GM19395 (cell line): Measurements from ENCODE around the gene SLC39A7.

ENCODE experiments used
- ATAC-seq: cut with Tn5 transposase; IDR thresholded peaks from one replicate; pipeline ENCODE4 v1.9.1; 2021; ENCODE audit warnings: mild to moderate bottlenecking, moderate library complexity; ENCODE audit not compliant: unreplicated experiment

SLC39A7 gene

DNA sequence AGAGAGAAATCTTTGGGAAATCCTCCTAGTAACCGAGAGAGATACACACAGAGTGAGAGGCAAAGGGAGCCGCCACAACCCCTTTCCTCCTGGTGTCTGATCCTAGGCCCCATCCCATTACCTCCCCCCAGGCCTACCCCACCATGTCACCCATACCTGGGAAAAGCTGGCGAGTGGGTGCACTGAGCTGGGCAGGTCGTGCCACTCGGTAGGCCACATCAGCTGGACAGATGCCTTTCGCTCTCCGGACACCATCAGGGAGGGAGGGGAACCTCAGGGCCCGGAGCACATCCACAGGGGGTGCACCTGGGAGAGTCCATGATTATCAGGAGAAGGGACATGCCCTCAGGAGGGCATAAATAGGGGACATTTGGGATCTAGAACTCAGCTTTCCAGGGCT lies 11.5 kb upstream of the SLC39A7 start:
- no peak for ATAC-seq

DNA sequence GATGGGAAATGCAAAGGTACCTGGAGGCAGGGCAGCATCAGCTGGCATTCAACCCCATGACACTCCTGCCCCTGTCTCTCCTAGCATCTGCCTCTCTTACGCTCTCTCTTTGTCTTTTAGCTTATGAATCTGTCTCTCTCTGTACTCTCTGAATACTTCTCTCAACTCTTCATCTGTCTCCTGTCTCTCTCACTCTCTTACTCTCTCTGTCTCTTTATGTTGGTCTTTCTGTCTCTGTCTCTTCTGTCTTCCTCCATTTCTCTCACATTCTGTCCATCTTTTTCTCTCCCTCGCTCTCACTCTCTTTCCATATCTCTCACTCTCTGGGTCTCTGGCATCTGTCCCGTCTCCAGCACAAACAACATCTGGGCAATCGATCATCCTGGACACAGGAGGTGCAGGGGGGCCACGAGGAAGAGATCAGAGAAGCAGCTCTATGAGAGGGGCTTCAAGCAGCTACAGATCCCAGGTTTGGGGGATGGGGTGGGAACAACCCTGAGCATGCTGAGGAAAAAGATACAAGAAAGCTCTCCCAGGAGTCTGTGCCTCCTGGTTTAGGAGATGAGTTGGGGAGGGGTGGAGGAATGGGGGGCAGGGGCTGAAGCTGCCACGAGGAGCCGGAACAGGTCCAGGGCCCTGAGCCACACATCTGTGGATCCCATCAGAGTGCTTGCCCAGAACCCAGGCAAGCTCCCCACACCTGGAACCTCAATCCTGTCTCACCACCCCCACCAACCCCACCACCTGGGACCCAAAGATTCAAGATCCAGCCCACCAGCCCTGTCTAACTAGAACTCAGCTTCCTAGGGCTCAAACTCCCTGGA lies 10.8 kb upstream of the SLC39A7 start:
- ATAC-seq: no peak

GRCh38 chr6:33190504-33191107 lies 10.1 kb upstream of the SLC39A7 start:
- no peak for ATAC-seq

- ATAC-seq: no peak
These were observed 9.1 kb upstream of the SLC39A7 start for GRCh38 chr6:33191383-33192104.

GRCh38 chr6:33192105-33192646 lies 8.5 kb upstream of the SLC39A7 start, which contains the start of gene COL11A2:
COL11A2 (minus strand) TSS chr6:33192467; CDS start chr6:33192240, 227 bp downstream.
- ATAC-seq: no peak

DNA sequence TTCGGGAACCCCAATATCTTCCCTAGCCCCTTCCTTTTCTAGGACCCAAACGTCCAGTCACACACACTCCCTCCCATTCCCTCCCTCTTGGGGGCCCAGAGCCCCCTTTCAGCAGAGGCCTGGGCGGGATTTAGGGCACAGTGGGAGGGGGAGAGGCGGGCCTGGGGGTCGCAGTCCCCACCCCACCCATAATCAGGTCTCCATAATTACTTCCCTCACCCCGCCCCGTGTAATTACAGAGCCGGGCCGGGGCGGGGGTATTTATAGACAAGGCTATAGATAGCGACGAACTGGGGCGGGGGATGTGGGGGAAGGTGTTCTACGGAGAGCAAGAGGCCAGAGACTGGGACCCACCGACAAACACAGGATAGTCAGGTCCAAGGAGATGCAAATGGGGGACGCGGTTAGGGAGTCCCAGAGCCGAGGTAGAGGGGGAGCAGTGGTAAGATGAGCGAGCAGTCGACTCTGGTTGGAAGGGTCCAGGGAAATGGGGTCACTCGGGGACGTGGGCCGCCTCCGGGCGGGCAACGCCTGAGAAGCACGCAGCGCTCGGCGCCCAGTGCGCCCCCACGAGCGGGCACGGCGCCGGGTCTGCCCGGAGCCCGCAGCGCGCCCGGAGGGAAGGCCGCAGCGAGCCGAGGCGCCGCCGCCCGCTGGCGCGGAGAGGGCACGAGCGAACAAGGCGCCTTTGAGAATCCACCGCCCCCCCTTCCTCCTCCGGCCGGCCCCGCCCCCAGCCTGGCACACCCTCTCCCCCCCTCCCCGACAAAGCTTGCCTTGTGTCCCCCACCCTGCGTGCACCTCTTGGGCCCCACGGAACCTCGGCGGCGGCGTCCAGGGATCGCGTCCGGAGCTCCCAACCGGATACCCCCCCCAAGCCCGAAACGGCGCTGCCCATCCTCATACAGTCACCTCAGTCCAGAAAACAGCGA lies 7.7 kb upstream of the SLC39A7 start:
- no peak for ATAC-seq

DNA sequence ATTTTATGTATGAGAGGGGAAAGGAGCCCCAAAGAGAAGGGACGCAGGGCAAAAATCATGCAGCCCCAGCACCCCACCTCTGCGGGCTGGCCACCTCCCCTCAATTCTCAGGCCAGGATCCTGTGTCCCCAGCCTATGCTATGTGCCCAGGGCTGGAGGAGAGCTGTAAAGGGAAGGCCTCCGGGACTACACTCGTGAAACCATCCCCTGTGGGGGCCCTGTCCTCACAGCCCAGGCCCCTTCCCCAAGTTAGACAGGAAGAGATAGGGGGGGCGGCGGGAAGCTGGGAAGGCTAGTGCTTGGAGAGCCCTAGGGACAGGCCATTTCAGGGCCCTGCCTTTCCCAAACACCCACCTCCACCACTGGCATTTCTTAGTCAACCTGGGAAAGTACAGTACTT lies 7.0 kb upstream of the SLC39A7 start:
- no peak for ATAC-seq

DNA sequence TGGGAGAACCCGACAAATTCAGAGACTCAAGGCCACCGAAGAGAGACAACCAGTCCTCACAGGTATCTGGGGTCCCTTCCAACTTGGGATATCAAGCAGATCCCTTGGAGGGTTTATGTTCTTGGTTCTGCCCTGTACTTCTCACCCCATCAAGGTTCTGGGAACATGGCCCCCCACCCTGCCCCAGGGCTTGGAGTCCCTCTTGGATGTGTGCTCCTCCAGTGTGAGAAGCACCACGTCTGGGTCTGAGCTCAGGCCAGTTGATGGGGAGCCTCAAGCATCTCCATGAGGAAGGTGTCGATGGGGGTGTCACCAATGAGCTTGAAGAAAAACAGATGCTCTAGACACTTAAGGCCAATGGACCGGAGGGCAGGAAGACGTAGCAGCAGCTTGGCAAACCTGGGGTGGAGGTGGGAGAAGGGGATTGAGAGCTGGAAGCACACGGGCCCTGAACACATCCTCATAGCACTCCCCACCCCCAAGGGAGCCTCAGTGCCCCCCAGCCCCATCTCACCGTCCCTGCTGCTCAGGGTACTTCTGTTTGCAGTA lies 6.2 kb upstream of the SLC39A7 start:
- no peak for ATAC-seq

DNA sequence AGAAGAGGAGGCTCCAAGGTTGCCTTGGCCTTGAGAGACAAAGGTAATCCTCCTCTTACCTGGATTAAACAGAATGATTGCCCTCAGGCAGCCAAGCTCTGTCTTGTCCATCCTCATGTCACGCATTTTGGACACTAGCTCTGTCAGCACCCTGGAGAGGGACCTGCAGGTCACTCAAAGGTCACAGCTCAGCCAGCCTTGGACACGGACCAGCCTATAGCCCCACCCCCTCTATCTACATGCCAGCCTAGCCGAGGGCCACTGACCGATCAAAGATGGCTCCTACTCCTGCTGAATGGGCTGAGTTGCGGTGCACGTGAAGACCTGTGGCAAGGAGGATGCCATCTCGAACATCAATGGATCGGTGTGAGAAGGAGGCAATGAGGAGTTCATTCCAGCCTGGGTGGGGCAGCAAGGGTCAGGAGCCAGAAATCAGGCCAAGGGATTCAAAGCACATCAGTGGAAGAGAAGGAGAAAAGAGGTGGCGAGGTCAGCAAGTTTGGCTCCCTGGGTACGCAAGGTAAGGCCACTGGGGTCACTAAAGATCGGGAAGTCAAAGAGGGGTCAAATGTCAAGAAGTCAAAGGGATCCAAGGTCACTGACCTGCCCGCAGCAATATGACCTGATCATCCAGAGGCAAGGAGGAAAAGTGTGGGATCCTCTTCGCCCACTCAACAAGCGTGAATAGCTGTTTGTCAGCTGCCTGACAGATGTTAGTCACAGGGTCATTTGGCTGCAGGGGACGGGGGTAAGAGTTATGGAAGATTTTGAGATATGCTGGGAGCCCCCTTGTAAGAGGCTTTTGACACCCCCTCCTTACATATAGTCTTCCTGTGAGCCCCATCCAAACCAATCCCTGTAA lies 5.1 kb upstream of the SLC39A7 start:
- no peak for ATAC-seq

DNA sequence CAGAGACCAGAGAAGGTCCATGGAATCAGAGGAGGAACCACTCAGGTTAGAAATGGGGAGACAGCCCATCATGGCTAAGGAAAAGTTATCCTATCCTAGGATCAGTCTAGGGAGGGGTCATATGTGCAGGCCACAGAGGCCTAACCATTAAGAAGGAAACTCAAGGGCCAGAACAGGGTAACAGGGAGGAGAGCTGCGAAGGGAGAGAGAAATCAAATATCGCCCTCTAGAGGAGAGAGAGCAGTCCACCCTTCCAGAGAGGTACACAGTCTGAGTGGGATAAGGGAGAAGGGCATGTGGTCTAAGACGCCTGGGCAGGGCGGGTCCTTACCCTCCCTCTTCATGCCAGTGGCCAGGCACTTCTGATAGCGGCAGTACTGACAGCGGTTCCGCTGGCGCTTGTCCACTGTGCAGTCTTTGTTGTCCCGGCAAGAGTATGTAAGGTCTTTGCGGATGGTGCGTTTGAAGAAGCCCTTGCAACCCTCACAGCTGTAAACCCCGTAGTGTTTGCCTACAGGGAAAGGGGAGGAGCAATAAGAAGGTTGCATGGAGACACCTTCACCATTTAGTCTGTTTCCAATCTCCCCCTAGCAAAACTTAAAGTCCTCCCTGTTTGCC lies 3.1 kb upstream of the SLC39A7 start:
- ATAC-seq: no peak

GRCh38 chr6:33198159-33198852 lies 2.4 kb upstream of the SLC39A7 start:
- ATAC-seq: no peak

- ATAC-seq: no peak
These were observed 1.7 kb upstream of the SLC39A7 start for GRCh38 chr6:33198853-33199436.

DNA sequence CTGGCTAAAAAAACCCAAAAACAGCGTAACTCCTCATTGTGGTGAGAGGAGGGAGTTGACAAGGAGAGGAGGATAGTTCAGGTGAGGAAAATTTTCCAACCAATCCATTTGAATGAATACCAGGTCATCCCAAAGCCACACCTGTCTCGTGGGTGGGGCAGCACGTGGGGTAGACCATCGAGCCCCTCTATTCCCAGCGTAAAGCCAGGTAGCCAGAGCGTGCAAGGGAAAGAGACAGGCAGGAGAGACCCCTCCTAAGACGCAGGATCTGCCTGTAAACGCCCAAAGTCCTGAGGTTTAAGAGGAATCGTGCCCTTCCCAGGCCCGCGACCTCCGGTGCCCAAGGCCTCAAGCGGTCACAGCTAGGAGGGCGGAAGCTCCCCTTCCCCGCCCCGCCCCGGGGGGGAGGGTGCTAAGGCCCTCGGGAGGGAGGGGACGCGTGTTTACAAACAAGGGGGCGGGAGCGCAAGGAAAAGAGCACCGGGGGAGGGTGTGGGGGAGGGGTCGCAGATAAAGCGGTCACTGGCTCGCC lies 914 bp upstream of the SLC39A7 start:
- peak; percentile 6 for ATAC-seq

GRCh38 chr6:33201147-33201545 lies 479 bp downstream of the SLC39A7 start:
- peak; percentile 1 for ATAC-seq

GRCh38 chr6:33201935-33202334 lies 1.3 kb downstream of the SLC39A7 start:
- ATAC-seq: no peak

DNA sequence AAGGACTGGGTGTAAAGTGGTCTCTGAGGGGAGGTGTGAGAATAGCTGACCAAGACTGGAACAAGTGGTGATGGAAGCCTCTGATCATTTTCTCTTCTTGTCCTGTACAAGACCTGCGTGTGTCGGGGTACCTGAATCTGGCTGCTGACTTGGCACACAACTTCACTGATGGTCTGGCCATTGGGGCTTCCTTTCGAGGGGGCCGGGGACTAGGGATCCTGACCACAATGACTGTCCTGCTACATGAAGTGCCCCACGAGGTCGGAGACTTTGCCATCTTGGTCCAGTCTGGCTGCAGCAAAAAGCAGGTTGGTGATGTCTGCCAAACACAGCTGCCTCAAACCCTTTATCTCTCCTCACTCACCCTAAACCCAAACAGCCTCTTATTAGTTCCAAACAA lies 2.1 kb downstream of the SLC39A7 start:
- no peak for ATAC-seq

DNA sequence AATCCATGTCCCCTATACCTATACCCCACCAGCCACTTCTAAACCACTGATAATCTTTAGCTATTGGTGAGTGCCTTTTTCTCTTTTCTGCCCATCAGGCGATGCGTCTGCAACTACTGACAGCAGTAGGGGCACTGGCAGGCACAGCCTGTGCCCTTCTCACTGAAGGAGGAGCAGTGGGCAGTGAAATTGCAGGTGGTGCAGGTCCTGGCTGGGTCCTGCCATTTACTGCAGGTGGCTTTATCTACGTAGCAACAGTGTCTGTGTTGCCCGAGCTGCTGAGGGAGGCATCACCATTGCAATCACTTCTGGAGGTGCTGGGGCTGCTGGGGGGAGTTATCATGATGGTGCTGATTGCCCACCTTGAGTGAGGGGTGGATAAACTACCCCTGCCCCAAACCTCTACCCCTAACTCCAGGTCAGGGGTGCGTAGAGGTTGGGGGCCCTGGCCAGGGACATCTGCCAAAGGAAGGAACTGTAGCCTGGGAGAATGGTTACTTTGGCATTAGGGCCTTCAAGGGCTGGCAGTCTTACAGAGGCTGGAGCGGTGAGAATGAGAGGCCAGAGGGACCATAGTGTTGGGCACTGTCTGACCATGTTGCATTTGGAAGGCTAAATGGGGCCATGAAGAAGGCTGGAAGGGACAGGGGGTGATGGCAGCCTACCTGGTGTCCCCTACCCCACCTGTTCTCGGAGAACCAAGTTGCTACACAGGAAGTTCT lies 2.9 kb downstream of the SLC39A7 start:
- no peak for ATAC-seq
